Gastroesophageal sphincter (tissue), 3 donors: Measurements from ENCODE around the gene KDSR.

Experiments used
- EP300 ChIP-seq: sonication (generic); formaldehyde crosslinking; IDR thresholded peaks from one replicate; pipeline ENCODE4 v1.6.1; 2017; ENCODE audit warnings: antibody characterized with exemption, mild to moderate bottlenecking
- POLR2A ChIP-seq, 2 donors: fragments of 450-650 bp; IDR thresholded peaks; one replicate each; pipeline ENCODE4 v1.6.1; 2017; ENCODE audit warnings: antibody characterized with exemption in 2 of 2, mild to moderate bottlenecking in 2 of 2, moderate library complexity in 1 of 2
- POLR2AphosphoS5 ChIP-seq: sonication (generic); formaldehyde crosslinking; IDR thresholded peaks from one replicate; pipeline ENCODE4 v1.6.1; 2017; ENCODE audit warnings: antibody characterized with exemption
- TF ChIP-seq, protein P1 (sequence below), 4 experiments: fragments of 200-600 bp in 2 of 4; fragments of 450-650 bp in 2 of 4; sonication (generic) in 1 of 4; IDR thresholded peaks; one replicate each; pipeline ENCODE4 v1.5.1; 2017 to 2019; ENCODE audit warnings: antibody characterized with exemption in 4 of 4, mild to moderate bottlenecking in 2 of 4, moderate library complexity in 2 of 4

DNA sequence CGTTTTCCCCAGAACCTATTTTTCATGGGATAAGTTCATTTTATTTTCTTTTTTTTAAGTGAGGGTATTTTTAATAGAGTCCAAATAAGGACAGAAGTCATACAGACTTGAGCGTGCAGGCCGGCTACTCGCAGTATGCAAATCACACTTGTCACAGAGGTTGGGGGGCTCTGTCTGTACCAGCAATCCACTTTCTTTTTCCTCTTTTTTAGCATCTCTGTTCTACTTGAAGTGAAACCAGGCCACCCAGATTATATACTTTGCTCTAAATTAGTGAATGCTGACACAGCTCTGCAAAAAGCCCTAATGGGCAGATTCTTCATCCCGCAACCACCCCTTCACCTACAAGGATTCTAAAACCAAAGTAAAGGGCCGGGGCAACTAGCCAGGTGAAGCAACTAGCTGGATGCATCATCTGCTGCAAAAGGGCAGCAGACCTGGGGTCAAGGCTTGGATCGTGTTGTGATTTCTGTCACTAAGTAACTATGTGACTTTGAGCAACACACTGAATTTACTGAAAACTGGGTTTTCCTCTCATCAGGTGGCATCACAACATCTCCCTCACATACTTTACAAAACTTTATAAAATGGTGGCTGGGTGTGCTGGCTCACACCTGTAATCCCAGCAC, 18.4 kb downstream of the KDSR start:
- TF ChIP-seq POLR2A (IDR thresholded peaks at IDR 0.05) (no peak), EP300 (no peak), POLR2AphosphoS5 (no peak)
- TF ChIP-seq, protein P1, sequence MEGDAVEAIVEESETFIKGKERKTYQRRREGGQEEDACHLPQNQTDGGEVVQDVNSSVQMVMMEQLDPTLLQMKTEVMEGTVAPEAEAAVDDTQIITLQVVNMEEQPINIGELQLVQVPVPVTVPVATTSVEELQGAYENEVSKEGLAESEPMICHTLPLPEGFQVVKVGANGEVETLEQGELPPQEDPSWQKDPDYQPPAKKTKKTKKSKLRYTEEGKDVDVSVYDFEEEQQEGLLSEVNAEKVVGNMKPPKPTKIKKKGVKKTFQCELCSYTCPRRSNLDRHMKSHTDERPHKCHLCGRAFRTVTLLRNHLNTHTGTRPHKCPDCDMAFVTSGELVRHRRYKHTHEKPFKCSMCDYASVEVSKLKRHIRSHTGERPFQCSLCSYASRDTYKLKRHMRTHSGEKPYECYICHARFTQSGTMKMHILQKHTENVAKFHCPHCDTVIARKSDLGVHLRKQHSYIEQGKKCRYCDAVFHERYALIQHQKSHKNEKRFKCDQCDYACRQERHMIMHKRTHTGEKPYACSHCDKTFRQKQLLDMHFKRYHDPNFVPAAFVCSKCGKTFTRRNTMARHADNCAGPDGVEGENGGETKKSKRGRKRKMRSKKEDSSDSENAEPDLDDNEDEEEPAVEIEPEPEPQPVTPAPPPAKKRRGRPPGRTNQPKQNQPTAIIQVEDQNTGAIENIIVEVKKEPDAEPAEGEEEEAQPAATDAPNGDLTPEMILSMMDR (IDR thresholded peaks at IDR 0.05): no peak
